GM23248 (cell line): ENCODE results near the gene MARCOL. TPM values are rescaled to one million over a fixed set of nuclear protein-coding genes. Genes with fewer than 3 reads are reported as not detected.

Source experiments
- DNase-seq: peaks from one replicate; pipeline ENCODE4 v3.0.0-alpha.2; 2015
- H2AFZ ChIP-seq: fragments of 200-600 bp; sonication (generic); 2 replicates; pipeline ENCODE4 v1.6.1; 2016; ENCODE audit warnings: antibody characterized with exemption
- H3F3A ChIP-seq: fragments of 200-600 bp; sonication (generic); 2 replicates; pipeline ENCODE4 v1.6.1; 2016; ENCODE audit warnings: mild to moderate bottlenecking, antibody characterized with exemption, mixed run types; ENCODE audit not compliant: insufficient read depth
- H3K27ac ChIP-seq: fragments of 200-600 bp; sonication (generic); 2 replicates; pipeline ENCODE4 v1.5.1; 2016; ENCODE audit warnings: mild to moderate bottlenecking
- H3K27me3 ChIP-seq: fragments of 200-600 bp; sonication (generic); replicated peaks from 2 replicates; pipeline ENCODE4 v1.6.1; 2016; ENCODE audit warnings: mild to moderate bottlenecking; ENCODE audit not compliant: insufficient read depth
- H3K36me3 ChIP-seq: fragments of 200-600 bp; sonication (generic); 2 replicates; pipeline ENCODE4 v1.6.1; 2016; ENCODE audit warnings: low read depth, mild to moderate bottlenecking
- H3K4me1 ChIP-seq: fragments of 200-600 bp; sonication (generic); 2 replicates; pipeline ENCODE4 v1.6.1; 2016; ENCODE audit warnings: mild to moderate bottlenecking; ENCODE audit not compliant: insufficient read depth
- H3K4me2 ChIP-seq: fragments of 200-600 bp; sonication (generic); one replicate; pipeline ENCODE4 v1.6.1; 2016; ENCODE audit warnings: mild to moderate bottlenecking; ENCODE audit not compliant: unreplicated experiment
- H3K4me3 ChIP-seq: fragments of 200-600 bp; sonication (generic); 2 replicates; pipeline ENCODE4 v1.5.1; 2016; ENCODE audit warnings: mild to moderate bottlenecking
- H3K79me2 ChIP-seq: fragments of 200-600 bp; sonication (generic); 2 replicates; pipeline ENCODE4 v1.6.1; 2016; ENCODE audit warnings: mild to moderate bottlenecking; ENCODE audit not compliant: insufficient read depth
- H3K9ac ChIP-seq: fragments of 200-600 bp; sonication (generic); 2 replicates; pipeline ENCODE4 v1.6.1; 2016; ENCODE audit warnings: mild to moderate bottlenecking
- H3K9me2 ChIP-seq: fragments of 200-600 bp; sonication (generic); 2 replicates; pipeline ENCODE4 v1.6.1; 2016; ENCODE audit warnings: mixed run types, mild to moderate bottlenecking, moderate library complexity; ENCODE audit not compliant: insufficient read depth
- H3K9me3 ChIP-seq: fragments of 200-600 bp; sonication (generic); one replicate; pipeline ENCODE4 v1.6.1; 2017; ENCODE audit warnings: low read depth
- H4K20me1 ChIP-seq: fragments of 200-600 bp; sonication (generic); 2 replicates; pipeline ENCODE4 v1.6.0; 2016; ENCODE audit not compliant: insufficient read depth
- EZH2 ChIP-seq: fragments of 200-600 bp; sonication (generic); IDR thresholded peaks from 2 replicates; pipeline ENCODE4 v1.6.1; 2018; ENCODE audit warnings: antibody characterized with exemption, mild to moderate bottlenecking; ENCODE audit not compliant: insufficient read depth, poor library complexity, severe bottlenecking
- EZH2phosphoT487 ChIP-seq: fragments of 200-600 bp; sonication (generic); IDR thresholded peaks from 2 replicates; pipeline ENCODE4 v1.6.1; 2018; ENCODE audit warnings: antibody characterized with exemption, moderate library complexity, mild to moderate bottlenecking, low read depth; ENCODE audit not compliant: insufficient read depth
- WGBS, 2 experiments: methylation state at CpG; one replicate each; pipeline ENCODE4 v1.1.6; 2015 to 2017; ENCODE audit warnings: low lambda C conversion rate in 2 of 2, low coverage in 1 of 2; ENCODE audit errors: missing lambda C conversion rate in 2 of 2; 5-methylcytosine and 5-hydroxymethylcytosine counted together
- in situ Hi-C: fragments of 300-500 bp; cut with MboI; formaldehyde crosslinking; loops from 2 replicates; pipeline ENCODE4 v1.15.0; 2020
- polyA plus RNA-seq: library from polyadenylated mRNA; unstranded; fragments of >200 nt; fragmentation: Nextera tagmentation; extraction: Ambion mirVana; gene quantifications from 2 replicates; pipeline ENCODE4 v1.2.1, GENCODE V29; 2016
- total RNA-seq: library from RNA; depleted of rRNA; stranded (reverse); fragments of >200 nt; shearing (Covaris generic); gene quantifications from 2 replicates; pipeline ENCODE4 v1.2.3, GENCODE V29; 2014

Gene MARCOL
- total and polyA plus RNA-seq, 2 experiments from 2014 or later: not detected

- Histone ChIP-seq H3K27ac (no peak overlapping the region), H3K4me3 (no peak overlapping the region), H3F3A (no peaks in the 10 kb centered on the region), H3K27me3 (no peaks in the 10 kb centered on the region), H4K20me1 (no peaks in the 10 kb centered on the region), H3K9ac (no peak overlapping the region), H3K79me2 (no peaks in the 10 kb centered on the region), H3K9me2 (no peaks in the 10 kb centered on the region), H2AFZ (no peak overlapping the region), H3K9me3 (no peaks in the 10 kb centered on the region), H3K4me2 (no peak overlapping the region), H3K4me1 (no peaks in the 10 kb centered on the region), H3K36me3 (no peaks in the 10 kb centered on the region)
- DNase-seq: peak; percentile 38
- in situ Hi-C loops: no loop called here
- 3 to 5% methylated on average over 2 of the region's 2 CpGs for WGBS, 2 experiments
- TF ChIP-seq EZH2phosphoT487 (no peak), EZH2 (no peak)
Measured at GRCh38 chr5:148224117-148224742, 14.1 kb upstream of the MARCOL start.

- Histone ChIP-seq H3K9ac (no peak overlapping the region), H3K79me2 (no peaks in the 10 kb centered on the region), H3K36me3 (no peaks in the 10 kb centered on the region), H3K27ac (no peak overlapping the region), H3K4me3 (no peak overlapping the region), H2AFZ (no peak overlapping the region), H3K4me1 (no peaks in the 10 kb centered on the region), H3K9me3 (no peaks in the 10 kb centered on the region), H3F3A (no peaks in the 10 kb centered on the region), H4K20me1 (no peaks in the 10 kb centered on the region), H3K27me3 (no peaks in the 10 kb centered on the region), H3K4me2 (no peak overlapping the region), H3K9me2 (no peaks in the 10 kb centered on the region)
- no peak for DNase-seq
- in situ Hi-C loops: no loop called here
- TF ChIP-seq EZH2phosphoT487: no peak
- no peak for TF ChIP-seq EZH2
- WGBS, 2 experiments: 26 to 33% methylated on average over 3 of the region's 3 CpGs
Measured at GRCh38 chr5:148228392-148228984, 9.8 kb upstream of the MARCOL start.

- Histone ChIP-seq H3K27ac (no peak overlapping the region), H3K4me1 (no peaks in the 10 kb centered on the region), H3F3A (no peaks in the 10 kb centered on the region), H2AFZ (no peak overlapping the region), H3K9me2 (no peaks in the 10 kb centered on the region), H3K27me3 (no peaks in the 10 kb centered on the region), H3K9ac (no peak overlapping the region), H3K4me3 (no peak overlapping the region), H3K9me3 (no peaks in the 10 kb centered on the region), H3K79me2 (no peaks in the 10 kb centered on the region), H3K4me2 (no peak overlapping the region), H4K20me1 (no peaks in the 10 kb centered on the region), H3K36me3 (no peaks in the 10 kb centered on the region)
- in situ Hi-C loops: no loop called here
- no peak for TF ChIP-seq EZH2
- TF ChIP-seq EZH2phosphoT487: no peak
- no peak for DNase-seq
Measured at GRCh38 chr5:148229840-148230239, 8.5 kb upstream of the MARCOL start.

GRCh38 chr5:148230240-148230639 is 8.1 kb upstream of the MARCOL start:
- Histone ChIP-seq H2AFZ (no peak overlapping the region), H3K4me2 (no peak overlapping the region), H3K27ac (no peak overlapping the region), H3K9me3 (no peaks in the 10 kb centered on the region), H3K27me3 (no peaks in the 10 kb centered on the region), H3K4me3 (no peak overlapping the region), H4K20me1 (no peaks in the 10 kb centered on the region), H3K9me2 (no peaks in the 10 kb centered on the region), H3K36me3 (no peaks in the 10 kb centered on the region), H3K4me1 (no peaks in the 10 kb centered on the region), H3K9ac (no peak overlapping the region), H3F3A (no peaks in the 10 kb centered on the region), H3K79me2 (no peaks in the 10 kb centered on the region)
- DNase-seq: no peak
- in situ Hi-C loops: no loop called here
- TF ChIP-seq EZH2 (no peak), EZH2phosphoT487 (no peak)
- 52 to 53% methylated on average over 7 of the region's 7 CpGs for whole genome bisulfite sequencing, 2 experiments
